ENCODE results near the gene ZNF140.

DNA sequence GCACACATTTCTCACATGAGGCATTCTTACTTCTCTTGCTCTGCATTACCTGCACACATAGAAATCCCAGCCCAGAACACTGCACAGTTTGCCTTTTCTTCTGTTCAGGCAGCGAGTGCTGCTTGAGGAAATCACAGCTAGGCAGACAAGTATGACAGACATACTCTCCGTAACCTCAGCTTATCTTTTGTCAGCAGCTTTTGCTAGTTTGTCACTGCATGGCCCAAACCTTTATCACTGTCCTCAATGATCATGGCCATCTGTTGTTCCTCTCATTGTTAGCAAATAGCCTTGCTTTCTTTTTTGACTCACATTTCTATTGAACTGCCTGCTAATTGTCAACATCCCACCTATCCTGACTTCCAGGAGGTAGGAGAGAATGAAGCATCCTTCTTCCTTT lies 55.0 kb downstream of the ZNF140 start:
- TF ChIP-seq, protein P1, sequence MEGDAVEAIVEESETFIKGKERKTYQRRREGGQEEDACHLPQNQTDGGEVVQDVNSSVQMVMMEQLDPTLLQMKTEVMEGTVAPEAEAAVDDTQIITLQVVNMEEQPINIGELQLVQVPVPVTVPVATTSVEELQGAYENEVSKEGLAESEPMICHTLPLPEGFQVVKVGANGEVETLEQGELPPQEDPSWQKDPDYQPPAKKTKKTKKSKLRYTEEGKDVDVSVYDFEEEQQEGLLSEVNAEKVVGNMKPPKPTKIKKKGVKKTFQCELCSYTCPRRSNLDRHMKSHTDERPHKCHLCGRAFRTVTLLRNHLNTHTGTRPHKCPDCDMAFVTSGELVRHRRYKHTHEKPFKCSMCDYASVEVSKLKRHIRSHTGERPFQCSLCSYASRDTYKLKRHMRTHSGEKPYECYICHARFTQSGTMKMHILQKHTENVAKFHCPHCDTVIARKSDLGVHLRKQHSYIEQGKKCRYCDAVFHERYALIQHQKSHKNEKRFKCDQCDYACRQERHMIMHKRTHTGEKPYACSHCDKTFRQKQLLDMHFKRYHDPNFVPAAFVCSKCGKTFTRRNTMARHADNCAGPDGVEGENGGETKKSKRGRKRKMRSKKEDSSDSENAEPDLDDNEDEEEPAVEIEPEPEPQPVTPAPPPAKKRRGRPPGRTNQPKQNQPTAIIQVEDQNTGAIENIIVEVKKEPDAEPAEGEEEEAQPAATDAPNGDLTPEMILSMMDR (conservative IDR thresholded peaks at IDR 0.05; ENCODE audit: low read depth, low read length) = no peak
- TF ChIP-seq EZH2 (IDR thresholded peaks at IDR 0.05; ENCODE audit: borderline replicate concordance, low read depth, low read length, poor library complexity, severe bottlenecking) = no peak
